GM19467 (cell line): ENCODE measurements around the gene CAMK1D.
"Not testable (repeated sequence)": the region's sequence is repeated elsewhere in the genome, so short reads cannot be mapped to it uniquely, and the experiment has no call there.

Source experiments
- ATAC-seq: cut with Tn5 transposase; IDR thresholded peaks from one replicate; pipeline ENCODE4 v1.9.1; 2021; ENCODE audit warnings: mild to moderate bottlenecking, moderate library complexity; ENCODE audit not compliant: unreplicated experiment

The CAMK1D gene

DNA sequence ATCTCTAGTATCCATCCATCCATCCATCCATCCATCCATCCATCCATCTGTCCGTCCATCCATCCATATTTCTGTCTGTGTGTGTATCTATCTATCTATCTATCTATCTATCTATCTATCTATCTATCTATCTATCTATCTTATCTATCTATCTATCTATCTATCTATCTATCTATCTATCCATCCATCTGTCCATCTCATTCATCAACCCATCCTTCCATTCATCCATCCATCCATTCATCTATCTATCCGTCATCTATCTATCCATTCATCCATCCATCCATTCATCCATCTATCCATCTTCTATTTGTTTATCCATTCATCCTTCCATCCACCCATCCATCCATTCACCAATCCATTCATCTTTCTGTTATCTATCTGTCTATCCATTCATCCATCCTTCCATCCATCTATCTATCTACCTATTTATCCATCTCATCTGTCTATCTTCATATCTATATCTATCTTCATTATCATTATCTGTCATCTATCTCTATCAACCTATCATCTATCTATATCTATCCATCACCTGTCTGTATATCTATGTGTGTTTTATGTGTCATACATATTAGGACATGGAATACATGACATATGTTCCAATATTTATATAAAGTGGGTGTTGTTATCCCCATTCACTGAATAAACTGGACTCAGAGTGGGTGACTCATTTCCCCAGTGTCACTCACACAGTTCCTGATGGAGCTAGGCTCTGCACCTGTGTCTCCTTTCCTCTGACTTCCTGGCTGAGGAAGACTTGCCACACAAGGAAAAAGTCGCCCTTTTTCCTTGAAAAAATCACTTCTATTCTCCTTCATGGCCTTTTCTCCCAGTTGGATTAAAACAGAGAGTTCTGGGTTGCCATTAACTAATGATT is 452.1 kb downstream of the CAMK1D start:
- no peak for ATAC-seq

DNA sequence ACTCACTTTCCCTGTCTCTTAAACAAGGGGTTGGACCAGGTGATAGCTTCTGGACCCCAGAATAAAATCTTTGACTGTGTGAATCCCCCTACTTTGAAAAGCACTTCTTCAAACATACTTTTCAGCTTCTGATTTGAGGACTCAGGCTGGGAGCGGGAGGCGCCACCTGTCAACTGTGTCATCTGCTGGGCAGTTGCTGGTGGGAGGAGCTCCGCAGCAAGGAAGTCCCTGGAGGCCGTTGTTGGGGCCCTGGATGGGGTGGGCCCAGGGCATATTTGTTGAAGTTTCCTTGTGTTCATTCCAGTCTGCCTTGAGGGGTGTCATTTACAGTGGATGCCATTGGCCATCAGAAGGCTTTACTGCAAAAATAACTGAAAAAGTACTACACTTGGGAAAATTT is 454.4 kb downstream of the CAMK1D start:
- ATAC-seq, result no peak

DNA sequence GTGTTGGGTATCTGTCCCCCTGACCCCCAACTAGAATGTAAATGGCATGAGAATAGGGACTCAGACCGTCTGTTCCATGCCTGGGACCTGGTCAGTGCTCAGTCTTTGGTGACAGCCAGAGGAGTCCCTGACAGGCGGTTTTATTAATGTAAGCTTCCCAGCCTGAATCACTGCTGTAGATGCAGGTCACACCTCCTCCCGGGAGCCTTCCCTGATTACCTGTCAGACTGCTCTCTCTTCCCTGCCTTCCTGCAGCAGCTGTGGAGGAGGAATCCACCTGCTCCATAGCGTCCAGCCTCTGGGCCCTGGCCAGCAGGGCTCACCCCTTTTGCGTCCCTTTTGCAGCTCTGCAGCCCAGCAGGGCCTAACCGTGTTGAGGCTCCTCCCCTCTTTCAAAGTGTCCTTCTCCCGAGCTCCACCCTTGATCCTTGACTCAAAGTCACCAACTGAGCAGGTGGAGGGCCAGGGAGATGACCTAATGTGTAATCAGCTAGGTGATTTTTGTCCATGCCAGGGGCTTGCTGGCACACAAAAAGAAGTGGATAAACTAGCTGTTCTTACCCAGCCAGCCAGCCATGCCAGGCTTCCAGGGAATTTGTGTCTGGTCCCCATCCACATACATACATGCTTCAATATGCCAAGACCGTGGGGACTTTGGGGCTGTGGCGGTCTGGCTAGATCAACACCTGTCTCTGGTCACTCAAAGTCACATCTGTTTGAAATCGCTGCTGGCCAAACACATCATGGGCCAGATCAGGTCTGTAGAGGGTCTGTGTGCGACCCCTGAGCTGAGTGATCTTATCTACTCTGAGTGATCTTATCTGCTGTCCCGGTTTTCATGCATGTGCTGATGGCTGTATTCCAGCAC is 457.1 kb downstream of the CAMK1D start:
- ATAC-seq, result no peak

DNA sequence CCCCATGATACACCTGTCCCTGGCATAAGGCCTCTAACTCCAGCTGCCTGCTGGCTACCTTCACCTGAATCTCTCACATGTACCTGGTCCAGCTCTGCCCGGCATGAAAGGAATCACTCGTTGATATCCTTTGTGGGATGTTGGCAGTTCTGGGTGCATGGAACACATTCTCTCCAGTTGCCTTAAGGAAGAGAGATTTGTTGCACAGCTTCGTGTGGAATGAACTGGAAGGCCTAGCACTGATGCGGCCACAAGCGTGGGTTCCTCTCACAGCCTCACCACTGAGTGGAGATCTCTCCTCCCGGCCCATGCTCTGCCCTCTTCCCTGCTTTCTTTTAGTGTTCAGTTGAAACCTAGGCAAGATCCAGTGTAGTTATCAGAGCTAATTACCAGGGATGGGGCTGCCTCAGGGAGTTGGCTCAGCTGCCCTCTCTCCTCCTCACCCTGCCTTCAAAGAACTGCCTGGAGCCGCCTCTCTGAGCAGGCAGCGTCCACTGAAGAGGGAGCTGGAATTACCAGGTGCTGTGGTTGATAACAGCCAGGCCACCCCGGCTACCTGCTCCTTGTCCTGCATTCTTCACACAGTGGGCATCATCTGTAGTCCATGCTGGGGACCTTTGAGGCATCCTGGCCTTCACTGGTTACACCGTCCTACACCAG is 457.9 kb downstream of the CAMK1D start:
- no peak for ATAC-seq

DNA sequence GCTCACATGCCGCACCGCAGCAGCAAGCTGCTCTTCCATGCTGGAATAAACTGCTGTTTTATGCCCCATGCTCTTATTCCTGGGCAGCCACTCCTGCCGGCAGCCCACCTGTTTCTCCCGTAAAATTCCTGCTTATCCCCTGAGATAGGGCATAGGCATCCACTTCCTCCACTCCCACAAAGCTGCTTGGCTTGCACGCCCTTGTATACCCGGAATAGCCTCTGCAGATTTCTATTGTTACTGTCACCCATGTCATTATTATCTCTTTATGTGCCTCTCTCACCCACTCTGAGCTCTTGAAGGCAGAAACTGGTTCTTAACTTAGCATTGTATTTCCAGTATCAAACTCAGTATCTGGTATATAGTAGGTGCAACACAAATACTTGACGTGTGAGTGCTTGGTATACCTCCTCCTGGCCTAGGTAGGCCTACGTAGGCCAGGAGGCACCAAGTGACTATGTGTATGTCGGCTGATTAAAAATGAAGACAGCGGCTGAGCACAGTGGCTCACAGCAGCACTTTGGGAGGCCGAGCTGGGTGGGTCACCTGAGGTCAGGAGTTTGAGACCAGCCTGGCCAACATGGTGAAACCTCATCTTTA is 458.8 kb downstream of the CAMK1D start:
- no peak for ATAC-seq

DNA sequence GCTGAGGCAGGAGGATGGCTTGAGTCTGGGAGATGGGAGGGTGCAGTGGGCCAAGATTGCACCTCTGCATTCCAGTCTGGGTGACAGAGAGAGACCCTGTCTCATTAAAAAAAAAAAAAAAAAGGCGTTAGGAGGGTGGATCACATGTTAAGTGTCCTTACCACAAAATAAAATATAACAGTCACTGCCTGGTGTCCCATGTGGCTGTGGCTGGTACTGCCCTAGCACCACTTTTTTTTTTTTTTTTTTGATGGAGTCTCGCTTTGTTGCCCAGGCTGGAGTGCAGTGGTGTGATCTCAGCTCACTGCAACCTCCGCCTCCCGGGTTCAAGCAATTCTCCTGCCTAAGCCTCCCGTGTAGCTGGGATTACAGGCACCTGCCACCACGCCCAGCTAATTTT is 460.7 kb downstream of the CAMK1D start:
- not testable (repeated sequence) for ATAC-seq

DNA sequence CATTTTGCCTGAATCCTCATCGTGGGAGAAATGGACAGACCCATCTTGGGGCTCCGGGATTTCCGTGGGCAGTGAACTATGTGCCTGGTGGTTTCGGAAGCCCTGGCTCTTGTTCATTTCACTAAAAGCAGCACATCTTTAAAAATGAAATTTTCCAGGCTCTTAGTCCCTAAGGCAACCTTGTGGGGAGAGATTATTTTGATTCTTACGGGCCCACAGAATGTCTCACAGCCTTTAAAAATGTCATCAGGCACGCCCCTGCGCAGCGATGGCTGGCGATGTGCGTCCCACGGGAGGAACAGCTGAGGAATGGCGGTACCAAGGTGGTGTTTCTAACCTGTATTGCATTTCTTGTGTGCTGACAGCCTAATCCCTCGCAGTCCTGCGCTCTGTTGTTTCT is 462.5 kb downstream of the CAMK1D start:
- ATAC-seq, result no peak

DNA sequence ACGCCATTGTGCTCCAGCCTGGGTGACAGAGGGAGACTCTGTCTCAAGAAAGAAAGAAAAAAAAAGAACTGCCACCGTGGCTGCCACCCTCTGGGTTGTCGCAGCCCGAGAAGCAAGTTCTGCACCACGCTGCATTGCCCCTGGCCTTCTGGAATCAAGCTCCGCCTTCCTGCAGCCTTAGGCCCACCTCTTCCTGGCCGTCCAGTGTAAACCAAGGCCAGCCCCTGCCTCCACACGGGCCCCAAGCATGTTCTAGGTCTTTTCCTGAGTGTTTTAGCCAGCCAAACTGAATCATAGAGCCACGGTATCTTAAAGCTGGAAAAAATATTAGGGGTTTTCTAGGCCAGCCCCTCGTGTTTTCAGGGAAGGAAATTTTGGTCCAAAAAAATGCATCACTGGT is 463.2 kb downstream of the CAMK1D start:
- ATAC-seq, result no peak

DNA sequence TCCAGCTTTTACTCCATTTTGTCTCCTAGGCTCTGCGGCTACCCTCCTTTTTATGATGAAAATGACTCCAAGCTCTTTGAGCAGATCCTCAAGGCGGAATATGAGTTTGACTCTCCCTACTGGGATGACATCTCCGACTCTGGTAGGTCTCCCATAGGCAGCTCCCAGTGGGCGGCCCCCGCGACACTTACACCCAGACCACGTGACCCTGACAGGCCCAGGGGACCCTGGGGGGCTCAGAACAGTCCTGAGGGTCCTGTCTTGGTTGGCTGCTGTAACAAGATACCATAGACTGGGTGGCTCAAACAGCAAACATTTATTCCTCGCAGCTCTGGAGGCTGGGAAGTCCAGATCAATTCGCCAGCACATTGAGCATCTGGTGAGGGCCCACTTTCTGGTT is 464.8 kb downstream of the CAMK1D start:
- ATAC-seq, result no peak

DNA sequence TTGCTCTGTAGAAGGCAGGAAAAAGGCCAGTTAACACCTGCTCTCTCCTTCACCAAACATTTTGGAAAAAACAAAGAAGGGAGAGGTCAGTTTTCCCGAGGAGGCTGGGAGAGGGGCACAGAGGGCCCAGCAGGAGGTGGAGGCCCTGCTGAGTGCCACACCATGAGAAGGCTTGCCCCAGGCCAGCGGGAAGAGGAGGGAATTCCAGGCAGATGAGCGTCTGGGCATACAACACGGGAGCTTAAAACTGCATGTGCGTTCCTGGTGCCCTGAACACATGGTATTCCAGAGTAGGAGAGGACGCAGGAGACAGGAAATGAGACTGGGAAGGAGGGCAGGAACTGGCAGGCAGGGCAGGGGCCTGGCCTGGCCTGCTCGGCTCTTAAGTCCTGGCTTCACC is 469.7 kb downstream of the CAMK1D start:
- no peak for ATAC-seq

DNA sequence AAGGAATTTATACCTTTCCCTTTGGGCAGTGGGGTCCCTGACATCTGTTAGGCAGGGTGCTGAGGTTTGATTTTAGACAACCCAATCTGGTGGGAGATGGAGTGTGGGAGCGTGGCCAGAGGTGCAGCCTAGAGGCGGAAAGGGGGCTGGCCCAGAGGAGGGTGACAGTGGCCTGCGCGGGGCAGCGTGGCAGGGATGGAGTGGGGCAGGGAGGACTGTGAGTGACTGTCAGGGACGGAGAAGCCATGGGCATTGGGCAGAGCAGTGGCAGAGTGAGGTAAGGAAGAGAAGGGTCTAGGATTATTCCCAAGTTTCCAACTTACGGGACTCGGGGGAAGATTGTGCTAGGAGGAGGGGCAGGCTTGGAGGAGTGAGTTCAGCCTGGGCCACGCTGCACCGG is 470.3 kb downstream of the CAMK1D start:
- ATAC-seq, result no peak

DNA sequence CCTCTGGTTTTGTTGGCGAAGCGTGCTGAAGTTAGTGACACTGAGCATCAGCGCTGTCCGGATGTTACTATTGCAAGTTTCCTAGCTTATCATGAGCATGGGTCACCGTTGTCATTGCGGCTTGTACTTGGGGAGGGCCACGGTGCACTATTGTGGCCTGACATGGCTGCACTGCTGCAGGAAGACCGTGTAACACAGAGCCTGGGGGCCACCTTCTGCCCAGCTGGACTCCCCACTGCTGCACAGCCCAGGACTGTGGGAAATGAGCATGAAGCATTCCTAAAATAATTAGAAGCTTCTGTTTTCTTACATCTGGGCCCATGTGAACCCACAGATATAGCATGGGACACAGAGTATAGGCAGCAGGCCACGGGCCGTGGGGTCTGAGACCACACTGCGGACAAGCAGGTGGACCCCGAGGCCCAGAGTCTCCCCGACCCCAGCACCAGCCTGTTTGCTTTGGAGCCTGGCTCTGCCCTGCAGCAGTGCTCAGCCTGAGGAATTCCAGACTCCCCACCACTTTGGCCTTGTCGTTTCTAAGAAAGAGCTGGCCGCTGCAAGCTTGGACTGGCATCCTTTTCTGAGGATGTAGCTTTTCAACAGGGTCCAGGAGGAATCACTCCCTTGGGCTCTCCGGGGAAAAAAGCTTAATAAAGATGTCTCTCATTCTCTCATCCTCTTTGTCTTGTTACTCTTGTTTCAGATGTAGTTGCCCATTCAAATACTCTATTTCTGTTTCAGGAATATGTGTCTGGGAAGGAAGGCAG is 473.0 kb downstream of the CAMK1D start:
- ATAC-seq, result no peak

DNA sequence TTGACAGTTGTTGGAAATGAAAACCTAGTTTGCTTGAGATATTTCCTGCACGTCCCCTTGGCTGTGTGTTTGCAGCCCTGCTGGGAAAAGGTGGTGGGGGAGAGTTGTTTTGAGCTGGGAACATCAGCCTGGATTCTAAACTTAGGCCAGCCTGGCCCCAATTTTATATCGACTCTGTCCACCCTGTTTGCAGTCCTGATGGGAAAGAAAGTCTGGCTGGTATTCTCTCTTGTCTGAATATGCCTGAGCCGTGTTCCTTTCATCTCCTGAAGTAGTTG is 473.5 kb downstream of the CAMK1D start:
- no peak for ATAC-seq

DNA sequence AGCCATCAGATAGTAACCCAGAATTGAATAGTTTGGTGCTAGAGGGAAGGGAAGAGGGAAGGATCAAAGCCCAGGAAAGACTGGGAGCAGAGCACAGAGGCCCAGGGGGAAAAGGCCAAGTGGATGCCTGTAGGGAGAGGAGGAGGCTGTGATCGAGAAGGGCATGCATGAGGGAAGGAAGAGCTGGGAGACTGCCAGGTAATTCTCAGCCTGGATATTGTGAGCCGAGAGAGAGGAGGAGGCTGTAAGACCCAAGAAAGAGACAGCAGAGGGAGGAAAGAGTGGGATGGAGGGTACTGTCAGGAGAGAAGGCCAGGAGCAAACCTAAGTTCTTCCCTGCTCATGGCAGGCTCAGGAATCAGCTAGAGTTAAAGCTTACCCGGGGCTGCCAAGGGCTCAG is 474.0 kb downstream of the CAMK1D start:
- no peak for ATAC-seq

DNA sequence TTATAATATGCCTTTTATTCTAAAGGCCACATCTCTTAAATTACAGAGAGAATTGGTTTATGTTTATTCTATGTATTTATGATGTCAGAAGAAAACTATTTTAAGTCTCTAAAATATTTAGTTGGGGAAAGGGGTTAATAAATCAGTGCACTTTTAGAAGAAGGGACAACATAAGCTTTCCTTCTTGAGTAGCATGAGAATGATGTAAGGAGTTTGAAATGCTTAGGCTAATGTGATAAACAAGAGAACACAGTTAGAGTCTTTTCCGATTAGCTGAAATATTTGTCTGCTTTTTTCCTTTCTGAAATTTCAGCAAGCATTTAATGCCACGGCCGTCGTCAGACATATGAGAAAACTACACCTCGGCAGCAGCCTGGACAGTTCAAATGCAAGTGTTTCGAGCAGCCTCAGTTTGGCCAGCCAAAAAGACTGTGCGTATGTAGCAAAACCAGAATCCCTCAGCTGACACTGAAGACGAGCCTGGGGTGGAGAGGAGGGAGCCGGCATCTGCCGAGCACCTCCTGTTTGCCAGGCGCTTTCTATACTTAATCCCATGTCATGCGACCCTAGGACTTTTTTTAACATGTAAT is 476.0 kb downstream of the CAMK1D start:
- ATAC-seq, result no peak

DNA sequence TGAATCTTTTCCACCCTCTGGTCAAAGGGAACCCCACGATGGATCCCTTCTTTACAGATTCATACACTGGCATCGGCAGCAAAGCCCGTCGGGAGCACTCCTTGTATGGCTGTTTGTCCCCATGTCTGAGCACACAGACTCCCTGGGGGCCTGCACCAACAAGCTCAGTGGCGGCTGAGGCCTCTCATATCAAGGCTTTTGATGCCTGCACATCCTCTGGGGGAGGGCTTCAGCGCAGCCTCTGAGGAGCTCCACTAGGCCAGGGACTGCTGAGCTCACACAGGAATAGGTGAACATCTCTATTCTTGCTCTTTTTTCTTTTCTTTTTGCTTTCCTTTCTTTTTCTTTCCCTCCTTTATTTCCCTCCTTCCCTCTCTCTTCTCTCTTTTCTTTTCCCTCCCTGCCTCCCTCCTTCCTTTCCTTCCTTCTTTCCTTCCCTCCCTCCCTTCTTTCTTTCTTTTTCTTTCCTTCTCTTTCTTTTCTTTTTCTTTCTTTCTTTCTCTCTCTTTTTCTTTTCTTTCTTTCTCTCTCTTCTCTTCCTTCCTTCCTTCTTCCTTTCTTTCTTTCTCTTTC is 477.5 kb downstream of the CAMK1D start:
- no peak for ATAC-seq

DNA sequence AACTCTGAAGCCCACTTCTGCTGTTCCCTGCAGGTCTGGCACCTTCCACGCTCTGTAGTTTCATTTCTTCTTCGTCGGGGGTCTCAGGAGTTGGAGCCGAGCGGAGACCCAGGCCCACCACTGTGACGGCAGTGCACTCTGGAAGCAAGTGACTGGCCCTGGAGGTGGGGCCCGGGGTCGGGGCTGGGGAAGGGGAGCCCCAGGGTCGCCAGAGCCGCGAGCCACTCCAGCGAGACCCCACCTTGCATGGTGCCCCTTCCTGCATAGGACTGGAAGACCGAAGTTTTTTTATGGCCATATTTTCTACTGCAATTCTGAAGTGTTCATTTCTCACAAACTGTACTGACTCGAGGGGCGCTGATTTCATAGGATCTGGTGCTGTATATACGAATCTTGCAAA is 479.4 kb downstream of the CAMK1D start:
- ATAC-seq, result no peak

DNA sequence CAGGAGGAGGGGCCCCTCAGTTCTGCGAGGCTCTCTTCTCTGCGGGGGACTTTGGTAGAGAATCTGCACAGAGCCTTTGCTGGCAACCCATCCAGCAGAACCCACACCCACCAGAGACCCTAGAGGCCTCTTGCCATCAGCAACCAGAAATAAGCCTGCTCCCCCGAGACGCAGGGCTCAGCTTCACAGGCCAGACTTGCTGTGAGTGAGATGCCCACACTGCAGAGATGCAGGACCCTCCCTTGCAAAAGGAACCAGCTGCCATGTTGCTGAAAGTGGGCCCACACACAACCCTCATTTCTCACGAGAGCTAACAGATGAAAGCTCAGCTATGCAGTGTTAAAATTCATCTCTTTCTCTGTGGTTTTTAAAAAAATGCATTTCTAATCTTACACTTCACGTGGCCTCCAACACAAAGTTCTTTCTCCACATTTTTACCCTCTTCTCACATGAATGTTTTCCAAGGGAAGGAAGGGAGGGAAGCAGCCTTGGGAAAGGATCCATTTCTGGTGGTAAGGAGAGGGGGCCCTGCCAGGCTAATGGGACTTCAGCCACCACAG is 480.6 kb downstream of the CAMK1D start:
- ATAC-seq, result no peak

DNA sequence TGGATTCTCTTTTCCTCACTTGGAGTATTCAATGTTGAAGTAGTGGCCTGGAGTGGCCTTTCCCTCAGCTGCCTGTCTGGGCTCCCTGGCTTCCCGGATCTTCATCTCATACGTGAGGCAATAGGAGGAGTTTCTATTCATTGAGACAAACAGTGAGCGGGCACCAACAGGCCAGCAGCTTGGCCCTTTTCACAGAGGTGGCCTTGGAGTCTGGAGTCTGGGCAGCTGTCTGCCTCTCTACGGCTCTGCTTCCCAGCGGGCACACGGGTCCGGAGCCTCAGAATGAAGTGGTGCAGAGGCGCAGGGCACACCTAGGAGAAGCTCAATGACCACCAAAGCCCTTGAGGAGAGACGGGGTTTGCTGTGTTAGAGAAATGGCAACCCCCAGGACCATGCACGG is 482.7 kb downstream of the CAMK1D start:
- no peak for ATAC-seq

DNA sequence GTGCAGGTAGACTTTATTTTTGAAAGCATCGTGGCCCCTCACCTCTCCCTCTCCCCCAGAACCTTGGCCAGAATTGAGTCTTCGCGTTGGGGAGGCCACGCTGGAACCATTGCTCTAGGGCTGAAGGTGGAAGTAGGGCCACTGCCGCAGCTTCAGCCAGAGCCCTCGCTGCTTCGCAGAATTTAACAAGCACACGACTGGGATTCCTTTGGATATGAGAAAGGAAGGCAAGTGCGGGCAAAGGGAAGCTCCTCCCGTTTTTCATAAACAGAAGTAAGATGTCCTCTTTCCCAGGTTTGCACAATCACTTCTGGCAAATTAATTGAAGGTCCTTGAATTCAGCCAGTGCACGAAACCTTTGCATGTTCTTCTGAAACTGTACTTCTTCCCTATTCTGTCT is 484.1 kb downstream of the CAMK1D start:
- ATAC-seq, result no peak
